NCI-H2196 (cell line): Measurements from ENCODE around the gene TTLL13.
"Not testable (repeated sequence)": the region's sequence is repeated elsewhere in the genome, so short reads cannot be mapped to it uniquely, and the experiment has no call there.

ENCODE experiments used
- DNase-seq: peaks from one replicate; lab custom pipeline; 2025; ENCODE audit not compliant: unreplicated experiment; lab: John Stamatoyannopoulos, UW

Gene TTLL13

DNA sequence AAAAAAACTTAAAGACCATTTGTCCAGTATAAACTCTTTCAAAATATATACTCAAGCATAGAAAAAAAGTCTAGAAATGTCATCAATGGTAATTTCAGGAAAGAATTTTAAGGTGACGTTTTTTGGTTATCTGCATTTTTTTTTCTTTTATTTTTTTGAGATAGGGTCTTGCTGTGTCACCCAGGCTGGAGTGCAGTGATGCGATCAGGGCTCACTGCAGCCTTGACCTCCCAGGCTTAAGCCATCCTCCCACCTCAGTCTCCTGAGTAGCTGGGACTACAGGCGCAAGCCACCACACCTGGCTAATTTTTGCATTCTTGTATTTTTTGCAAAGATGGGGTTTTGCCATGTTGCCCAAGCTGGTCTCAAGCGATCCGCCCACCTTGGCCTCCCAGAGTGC is 31.4 kb downstream of the TTLL13 start:
- DNase-seq = not testable (repeated sequence)

DNA sequence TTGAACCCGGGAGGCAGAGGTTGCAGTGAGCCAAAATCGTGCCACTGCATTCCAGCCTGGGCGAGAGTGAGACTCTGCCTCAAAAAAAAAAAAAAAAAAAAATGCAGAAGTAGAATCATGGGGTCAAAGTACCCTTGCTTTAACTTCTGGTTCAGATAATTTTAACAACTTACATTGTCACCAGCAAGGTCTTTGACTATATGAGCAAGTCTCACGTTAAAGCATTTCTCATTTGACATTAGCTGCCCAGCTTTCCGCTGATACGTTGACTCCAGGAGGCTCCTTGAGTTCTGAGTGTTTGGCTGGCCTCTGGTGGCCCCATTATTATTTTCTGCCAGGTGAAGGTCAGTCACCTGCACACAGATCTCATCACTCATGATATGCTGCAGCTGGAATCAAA is 32.3 kb downstream of the TTLL13 start:
- not testable (repeated sequence) for DNase-seq

DNA sequence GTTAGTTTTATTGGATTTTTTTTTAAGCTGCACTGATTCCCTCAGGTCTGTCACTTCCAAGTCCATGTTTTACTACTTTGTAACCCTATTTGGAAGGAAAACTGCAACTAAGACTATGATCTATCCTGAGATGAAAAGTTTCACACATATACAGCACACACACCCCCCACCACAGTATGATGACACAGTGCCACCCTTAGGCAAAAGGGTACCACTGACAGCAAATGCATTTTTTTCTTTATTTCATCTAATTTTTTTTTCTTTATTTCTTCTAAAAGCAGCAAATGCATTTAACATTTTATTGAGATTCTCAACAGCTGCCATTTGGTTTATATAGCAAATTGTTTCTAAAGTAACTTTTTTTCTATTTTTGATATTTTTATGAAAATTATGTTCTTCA is 37.3 kb downstream of the TTLL13 start:
- DNase-seq = no peak

DNA sequence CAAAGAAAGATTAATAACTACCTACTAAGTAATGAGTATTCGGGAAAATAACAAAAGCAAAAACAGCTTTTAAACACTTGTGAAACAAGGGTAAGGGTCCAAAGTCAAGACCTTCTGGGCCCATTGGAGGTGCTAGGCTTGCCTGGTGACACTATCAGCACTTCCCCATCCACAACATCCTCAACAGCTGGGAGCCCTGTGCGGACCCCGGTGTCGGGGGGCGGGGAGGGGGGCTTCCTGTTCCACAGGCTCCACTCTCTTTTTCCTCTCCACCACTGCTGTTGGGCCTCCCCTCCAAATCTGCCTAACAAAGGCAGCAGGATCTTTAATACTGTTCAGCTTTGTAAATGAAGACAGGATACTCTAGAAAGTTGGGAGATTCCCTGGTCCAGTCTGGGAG is 37.7 kb downstream of the TTLL13 start:
- no peak for DNase-seq

DNA sequence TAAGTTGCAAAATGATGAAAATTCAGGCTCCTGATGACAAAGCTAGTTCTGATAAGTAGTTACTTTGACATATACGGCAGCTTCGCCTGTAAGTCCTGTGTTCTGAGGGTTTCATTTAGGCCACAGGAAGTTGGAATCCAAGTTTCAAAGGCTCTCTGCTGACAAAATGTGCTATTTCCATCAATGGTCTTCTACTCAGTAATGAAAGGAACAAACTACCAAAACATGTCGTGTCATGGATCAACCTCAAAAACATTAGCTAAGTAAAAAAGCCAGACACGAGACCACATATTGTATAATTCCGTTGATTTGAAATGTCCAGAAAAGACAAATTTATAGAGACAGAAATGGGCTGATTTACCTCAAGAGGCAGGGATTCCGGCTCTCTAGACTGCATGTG is 38.6 kb downstream of the TTLL13 start:
- DNase-seq = no peak

DNA sequence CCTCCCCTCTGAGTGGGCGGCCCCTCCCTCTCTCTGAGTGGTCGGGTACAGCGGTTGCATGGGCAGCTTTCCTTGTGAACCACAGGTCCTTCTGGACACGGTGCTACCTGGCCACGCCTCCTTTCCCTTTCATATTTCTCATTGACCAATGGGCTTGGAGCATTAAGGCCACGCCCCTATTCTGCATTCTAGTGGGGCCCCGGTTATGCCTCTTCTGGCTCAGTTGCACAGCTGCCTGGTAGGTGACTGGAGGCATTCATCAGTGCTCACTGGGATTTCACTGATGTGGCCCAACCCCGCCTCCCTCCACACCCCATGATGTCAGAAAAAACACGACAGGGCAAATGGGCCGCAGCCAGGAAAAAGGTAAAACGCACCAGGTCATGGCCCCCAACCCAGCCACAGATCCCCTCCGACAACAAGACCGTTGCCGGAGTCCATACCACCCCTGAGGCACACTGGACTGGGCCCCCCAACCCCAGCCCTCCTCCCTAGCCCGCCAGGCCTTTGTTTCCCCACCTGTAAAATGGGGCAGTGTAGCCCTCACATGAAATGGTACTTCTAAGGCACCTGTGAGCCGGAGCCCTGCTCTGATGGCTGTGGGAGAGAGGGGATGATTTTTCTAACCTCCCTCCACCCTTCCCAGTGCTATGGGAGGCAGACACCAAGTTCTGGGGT is 42.5 kb downstream of the TTLL13 start:
- peak; percentile 64 for DNase-seq

DNA sequence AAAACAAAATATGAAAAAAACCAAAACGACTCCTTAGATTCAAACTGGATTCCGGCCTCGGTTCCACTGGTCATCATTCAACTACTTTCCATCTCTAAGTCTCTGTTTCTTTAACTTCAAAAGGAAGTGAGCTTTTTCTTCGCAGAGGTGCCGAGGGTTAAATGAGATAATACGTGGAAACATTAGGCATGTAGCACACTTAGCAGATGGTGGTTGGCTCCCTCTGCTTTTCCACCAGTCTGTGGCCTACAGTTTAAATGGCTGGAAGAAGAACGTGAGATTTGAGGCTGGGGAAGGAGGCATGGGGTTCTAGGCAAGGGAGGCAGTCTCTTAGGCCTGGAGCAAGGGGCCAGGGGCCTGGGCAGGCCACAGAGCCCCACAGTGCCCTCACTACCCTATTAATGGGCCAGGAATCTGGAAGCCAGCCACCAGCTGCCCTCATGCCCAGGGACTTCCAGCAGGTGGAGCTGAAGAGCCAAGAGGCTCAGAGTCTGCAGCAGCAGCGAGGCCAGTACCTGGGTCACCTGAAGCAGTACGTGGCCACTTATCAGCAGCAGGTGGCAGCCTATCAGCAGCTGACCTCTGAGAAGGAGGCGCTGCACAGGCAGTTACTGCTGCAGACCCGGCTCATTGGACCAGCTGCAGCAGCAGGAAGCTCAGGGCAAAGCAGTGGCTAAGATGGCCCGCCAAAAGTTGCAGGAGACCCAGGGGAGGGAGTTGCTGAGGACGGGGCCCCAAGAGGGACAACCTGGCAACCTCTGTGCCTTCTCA is 43.9 kb downstream of the TTLL13 start:
- peak; percentile 84 for DNase-seq

DNA sequence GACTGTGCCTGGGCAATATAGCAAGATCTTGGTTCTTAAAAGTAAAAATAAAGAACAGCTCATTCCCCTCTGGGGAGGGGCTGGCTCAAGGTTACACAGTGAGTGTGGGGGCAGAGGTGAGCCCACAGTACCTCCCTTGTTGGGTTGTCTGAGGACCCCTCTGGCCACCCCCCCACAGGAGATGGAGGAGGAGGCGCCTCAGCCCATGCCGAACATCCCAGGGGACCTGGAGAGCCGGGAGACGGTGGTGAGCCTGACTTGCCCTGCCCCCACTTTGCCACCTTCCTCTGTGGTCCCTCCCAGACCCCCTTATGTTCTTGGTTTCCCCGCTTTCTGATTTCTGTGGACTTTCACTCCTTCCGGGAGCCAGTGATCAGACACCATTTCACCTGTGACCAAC is 44.8 kb downstream of the TTLL13 start:
- no peak for DNase-seq

DNA sequence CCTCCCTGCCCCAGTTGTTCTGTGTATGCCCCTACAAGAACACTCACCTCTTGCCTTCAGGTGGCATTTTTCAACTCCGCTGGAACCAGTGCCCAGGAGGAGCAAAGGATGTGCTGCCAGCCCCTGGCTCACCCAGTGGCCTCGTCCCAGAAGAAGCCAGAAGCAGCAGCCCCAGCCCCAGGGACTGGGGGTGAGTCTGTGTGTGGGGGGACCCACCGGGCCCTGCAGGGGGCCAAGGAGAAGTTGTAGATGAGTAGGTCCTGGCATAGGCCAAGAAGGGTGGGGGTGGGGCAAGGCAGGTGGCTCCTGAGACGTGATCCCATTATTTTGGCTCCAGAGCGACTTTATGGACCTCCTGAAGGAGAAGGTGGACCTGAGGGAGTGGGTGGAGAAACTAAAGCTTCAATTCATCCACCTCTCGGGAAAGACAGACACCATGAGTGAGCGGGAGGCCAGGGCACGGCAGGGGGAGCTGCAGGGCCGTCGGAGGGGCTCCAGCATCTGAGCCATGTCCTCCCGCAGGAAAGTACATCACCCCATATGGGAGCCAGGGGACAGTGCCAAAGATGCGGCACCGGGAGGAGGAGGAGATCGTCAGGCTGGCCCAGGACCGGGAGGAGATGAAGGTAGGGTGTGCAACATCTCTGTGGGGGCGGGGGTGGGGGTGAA is 45.4 kb downstream of the TTLL13 start:
- no peak for DNase-seq

DNA sequence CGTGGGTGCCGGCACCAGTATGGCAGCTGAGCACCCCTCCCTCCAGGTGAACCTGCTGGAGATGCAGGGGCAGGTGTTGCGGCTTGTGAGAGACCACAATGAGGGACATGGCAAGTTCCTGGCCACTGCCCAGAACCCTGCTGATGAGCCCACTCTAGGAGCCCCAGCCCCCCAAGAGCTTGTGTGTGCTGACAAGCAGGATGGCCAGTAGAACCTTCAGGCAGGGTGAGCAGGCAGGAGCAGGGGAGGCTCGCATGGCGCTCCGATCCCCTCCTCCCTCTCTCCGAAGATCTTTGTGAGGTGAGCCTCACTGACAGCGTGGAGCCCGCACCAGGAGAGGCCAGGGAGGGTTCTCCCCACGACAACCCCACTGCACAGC is 45.9 kb downstream of the TTLL13 start:
- DNase-seq = no peak

DNA sequence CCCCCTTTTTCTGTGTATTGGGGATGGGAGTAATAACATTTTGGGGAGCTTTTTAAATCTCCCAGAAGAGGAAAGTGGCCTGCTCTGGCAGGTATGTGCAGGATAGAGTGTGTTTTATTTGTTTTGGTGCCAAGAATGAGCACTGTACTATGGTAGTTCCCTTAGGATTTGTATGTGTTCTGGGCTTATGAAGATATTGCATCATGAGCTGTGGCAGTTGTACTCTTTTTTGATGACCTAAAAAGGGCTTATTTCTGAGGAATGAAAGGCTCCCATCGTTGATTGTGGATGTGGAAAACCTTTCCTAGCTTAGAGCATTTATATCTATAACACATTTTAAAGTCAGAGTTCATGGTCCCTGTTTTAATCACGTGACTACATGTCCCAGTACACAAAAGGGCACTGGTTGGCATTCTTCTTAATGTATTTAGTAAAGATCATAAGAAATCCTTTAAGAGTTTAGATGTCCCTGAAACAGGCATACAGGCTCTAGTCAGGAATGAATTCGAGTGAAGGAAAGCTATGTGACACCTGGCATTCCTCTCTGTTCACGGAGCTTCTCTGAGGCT is 47.0 kb downstream of the TTLL13 start:
- DNase-seq = not testable (repeated sequence)

DNA sequence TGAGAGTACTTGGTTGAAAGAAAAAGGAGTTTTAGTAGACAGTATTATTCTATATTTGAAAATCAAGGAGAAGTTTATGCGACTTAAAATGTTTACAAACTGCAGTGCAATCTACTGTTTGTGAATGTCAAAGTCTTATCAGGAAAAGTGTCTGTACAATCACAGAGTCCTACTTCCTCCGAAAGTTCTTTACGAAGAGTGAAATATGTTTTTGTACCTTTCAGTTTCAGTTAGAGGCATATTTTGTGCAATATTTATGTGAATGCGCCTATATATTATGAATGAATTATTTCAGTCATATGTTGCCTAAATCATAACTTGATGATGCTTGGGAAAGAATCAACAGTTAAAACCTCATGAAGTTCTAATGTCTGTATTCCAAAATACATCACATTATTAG is 47.7 kb downstream of the TTLL13 start:
- no peak for DNase-seq

DNA sequence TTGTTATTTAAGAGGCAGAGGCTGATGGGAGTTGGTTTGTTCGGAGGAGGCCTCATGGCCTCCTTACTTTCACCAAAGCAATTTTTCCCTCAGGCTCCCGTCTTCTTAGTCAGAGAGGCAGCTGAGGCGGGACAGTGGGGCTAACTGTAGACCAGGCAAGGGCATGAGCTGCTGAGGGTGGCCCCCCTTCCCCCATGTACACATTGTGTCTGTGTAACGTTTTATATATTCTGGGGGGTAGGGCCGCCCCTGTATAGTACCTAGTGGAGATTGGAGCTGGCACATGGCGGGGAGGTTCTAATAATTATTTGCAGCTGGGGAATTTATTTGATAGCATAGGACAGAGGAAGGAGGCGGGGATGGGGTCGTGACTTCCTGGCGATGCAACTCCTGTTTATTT is 51.2 kb downstream of the TTLL13 start:
- DNase-seq = no peak

DNA sequence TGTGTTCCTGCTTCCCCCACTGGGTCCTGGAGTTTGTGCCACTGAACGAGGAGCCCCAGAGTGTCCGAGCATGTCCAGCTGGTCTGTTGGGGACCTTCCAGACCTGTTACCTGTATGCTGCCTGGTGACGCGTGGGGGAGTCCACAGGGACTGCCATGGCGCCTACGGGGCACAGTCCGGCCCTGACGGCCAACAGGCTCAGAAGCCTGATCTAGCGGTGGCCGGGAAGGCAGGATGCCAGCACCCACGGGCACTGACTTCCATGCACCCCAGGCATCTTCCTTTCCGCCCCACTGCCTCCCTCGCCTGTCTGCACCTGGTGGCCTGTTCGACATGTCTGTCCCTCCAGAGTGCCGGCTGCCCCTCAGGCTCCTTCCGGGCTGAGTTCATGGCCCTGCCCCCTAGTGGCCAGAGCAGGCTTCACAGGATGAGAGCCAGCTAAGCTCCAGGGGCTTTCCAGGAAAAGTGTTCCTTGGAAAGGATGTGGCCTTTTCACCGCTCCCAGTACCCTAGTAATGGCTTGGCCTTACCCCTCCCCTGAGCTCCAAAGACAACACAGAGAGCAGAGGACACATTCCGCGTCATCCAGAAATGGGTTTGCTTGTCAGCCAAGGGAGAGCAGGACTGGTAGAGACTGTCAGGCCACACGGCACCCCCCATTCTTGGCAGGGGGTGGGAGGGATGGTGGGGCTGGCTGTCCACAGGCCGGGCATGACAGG is 51.8 kb downstream of the TTLL13 start:
- no peak for DNase-seq

DNA sequence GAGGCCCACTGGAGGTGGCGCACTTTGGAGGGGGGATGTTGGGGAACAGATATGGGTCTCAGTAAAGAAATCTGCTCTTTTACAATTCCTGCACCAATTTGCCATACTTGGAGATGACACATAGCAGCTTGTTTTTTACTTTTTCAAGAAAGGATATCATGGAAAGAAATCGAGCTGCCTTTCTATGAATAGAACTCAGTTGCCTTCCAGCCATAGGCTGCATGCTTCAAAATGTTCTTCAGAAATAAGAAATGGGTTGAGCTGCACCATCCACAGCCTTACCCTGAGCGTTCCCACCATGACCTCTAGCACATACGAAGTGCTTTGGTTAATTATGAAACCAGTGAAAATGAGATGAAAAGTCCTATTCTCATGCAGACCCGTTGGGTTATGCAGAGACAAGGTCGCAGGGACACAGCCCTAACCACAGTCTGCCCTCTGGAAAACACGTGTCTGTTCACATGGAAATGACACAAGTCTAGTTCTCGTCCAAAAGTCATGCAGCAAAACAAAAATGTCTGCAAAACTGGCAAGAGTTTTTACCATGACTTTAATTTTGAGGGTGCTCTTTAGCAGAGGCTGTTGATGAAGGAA is 52.4 kb downstream of the TTLL13 start:
- no peak for DNase-seq

DNA sequence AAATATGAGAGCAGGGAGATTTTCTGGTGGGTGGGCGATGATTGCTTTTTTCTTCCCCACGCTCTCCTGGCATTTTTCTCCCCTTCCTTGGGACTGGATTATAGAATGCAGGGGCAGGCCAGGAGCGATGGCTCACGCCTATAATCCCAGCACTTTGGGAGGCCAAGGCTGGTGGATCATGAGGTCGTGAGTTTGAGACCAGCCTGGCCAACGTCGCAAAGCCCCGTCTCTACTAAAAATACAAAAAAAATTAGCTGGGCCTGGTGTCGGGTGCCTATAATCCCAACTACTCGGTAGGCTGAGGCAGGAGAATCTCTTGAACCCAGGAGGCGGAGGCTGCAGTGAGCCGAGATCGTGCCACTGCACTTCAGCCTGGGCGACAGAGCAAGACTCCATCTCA is 56.0 kb downstream of the TTLL13 start:
- DNase-seq = not testable (repeated sequence)

DNA sequence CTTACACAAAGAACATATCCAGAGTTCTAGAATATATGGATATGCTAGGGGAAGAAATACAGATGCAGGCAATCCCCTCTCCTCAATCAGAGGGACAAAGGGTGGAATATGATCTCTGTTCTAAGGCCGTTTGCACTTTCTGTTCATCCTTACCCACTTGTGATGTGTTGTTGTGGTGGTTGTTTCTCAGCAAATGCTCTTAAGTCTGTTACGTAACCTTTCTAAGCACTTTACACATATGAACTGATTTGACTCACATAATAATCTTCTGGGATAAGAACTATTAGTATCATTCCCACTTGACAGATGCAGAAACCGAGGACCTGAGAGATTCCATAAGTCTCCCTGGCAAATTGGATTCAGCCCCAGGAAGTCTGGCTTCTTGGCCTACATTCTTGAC is 56.6 kb downstream of the TTLL13 start:
- no peak for DNase-seq

DNA sequence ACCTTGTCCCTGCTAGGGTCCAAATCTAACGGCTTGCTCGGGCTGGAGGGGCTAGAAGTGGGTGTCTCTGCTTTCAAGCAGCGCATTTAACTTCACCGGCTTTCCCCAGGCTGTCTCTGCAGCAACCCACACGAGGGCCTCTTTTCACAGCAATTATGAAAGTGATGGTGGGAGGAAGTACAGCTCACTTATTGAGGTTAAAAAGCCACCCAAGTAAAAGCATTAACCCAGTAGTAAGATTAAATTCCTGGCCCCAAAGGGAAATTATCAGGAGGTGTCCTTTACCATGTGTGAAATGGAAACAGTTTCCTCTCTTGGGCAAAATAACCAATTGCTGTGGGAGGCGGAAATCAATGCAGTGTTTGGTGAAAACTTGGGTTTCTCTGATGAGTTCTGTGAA is 57.2 kb downstream of the TTLL13 start:
- no peak for DNase-seq

DNA sequence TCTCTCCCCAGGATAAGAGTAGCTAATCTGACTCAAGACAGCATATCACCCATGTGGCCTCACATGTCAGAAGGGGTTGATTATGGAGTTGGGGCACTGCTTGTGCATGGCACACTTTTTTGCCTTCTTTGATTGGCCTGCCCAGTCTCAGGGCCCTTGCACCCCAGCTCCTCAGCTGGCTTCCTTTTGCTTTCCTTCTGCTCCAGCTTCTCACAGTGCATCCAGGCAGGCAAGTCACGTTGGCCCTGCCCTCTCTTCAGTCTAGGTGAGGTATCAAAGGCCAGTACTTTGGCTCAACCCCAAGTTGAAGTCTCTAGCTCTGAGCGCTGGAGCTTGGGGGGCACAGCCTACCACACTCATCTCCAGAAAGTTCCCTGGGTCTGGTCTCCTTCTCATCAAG is 58.3 kb downstream of the TTLL13 start:
- DNase-seq = no peak

DNA sequence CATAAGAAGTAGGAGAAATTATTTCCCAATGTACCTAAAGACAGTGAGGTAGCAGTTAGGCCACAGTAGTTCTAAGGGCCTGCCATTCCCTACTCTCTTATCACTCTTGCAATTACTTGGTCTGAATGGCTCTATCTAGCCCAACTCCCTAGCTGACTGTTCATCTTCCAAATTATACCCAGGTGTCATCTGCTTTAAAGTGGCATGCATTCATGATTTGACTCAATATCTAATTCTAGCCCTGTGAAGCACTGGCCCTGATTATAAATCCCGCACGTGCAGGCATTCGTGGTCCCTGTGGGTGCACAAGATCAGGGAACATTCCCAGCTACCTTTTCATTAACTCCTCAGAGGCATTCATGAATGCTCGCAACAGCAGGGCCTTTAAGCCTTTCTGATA is 59.7 kb downstream of the TTLL13 start:
- DNase-seq = no peak
